ENCODE results near the gene PREX1.

- TF ChIP-seq CTCF (IDR thresholded peaks at IDR 0.05) (no peak), POLR2AphosphoS5 (IDR thresholded peaks at IDR 0.05; ENCODE audit: low read depth, low read length) (no peak), RFX5 (IDR thresholded peaks at IDR 0.05; ENCODE audit: low read length) (no peak), EP300 (IDR thresholded peaks at IDR 0.05; ENCODE audit: borderline replicate concordance in 1 of 2, low read depth in 1 of 2, low read length in 1 of 2) (no peak), YY1 (IDR thresholded peaks at IDR 0.05; ENCODE audit: low read depth) (no peak), TAF1 (IDR thresholded peaks at IDR 0.05; ENCODE audit: borderline replicate concordance, low read depth, low read length) (no peak), GABPA (IDR thresholded peaks at IDR 0.05; ENCODE audit: low read depth) (no peak), NFIC (IDR thresholded peaks at IDR 0.05; ENCODE audit: borderline replicate concordance) (no peak)
- TF ChIP-seq, protein P1, sequence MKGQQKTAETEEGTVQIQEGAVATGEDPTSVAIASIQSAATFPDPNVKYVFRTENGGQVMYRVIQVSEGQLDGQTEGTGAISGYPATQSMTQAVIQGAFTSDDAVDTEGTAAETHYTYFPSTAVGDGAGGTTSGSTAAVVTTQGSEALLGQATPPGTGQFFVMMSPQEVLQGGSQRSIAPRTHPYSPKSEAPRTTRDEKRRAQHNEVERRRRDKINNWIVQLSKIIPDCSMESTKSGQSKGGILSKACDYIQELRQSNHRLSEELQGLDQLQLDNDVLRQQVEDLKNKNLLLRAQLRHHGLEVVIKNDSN (IDR thresholded peaks at IDR 0.05; ENCODE audit: borderline replicate concordance, low read depth), result no peak
- TF ChIP-seq, protein P2, sequence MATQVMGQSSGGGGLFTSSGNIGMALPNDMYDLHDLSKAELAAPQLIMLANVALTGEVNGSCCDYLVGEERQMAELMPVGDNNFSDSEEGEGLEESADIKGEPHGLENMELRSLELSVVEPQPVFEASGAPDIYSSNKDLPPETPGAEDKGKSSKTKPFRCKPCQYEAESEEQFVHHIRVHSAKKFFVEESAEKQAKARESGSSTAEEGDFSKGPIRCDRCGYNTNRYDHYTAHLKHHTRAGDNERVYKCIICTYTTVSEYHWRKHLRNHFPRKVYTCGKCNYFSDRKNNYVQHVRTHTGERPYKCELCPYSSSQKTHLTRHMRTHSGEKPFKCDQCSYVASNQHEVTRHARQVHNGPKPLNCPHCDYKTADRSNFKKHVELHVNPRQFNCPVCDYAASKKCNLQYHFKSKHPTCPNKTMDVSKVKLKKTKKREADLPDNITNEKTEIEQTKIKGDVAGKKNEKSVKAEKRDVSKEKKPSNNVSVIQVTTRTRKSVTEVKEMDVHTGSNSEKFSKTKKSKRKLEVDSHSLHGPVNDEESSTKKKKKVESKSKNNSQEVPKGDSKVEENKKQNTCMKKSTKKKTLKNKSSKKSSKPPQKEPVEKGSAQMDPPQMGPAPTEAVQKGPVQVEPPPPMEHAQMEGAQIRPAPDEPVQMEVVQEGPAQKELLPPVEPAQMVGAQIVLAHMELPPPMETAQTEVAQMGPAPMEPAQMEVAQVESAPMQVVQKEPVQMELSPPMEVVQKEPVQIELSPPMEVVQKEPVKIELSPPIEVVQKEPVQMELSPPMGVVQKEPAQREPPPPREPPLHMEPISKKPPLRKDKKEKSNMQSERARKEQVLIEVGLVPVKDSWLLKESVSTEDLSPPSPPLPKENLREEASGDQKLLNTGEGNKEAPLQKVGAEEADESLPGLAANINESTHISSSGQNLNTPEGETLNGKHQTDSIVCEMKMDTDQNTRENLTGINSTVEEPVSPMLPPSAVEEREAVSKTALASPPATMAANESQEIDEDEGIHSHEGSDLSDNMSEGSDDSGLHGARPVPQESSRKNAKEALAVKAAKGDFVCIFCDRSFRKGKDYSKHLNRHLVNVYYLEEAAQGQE (IDR thresholded peaks at IDR 0.05; ENCODE audit: low read depth, low read length), result no peak
- TF ChIP-seq, protein P3, sequence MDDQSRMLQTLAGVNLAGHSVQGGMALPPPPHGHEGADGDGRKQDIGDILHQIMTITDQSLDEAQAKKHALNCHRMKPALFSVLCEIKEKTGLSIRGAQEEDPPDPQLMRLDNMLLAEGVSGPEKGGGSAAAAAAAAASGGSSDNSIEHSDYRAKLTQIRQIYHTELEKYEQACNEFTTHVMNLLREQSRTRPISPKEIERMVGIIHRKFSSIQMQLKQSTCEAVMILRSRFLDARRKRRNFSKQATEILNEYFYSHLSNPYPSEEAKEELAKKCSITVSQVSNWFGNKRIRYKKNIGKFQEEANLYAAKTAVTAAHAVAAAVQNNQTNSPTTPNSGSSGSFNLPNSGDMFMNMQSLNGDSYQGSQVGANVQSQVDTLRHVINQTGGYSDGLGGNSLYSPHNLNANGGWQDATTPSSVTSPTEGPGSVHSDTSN (IDR thresholded peaks at IDR 0.05), result no peak
These were observed 179.9 kb downstream of the PREX1 start for GRCh38 chr20:48647858-48648257.
